ENCODE data around the gene EPS8L3. TPM values are rescaled to one million over a fixed set of nuclear protein-coding genes. Genes with fewer than 3 reads are reported as not detected.

EPS8L3 gene
- total and polyA plus RNA-seq, 9 of the 15 experiments (the other 6 are each of a cell fraction or from before 2014, with no cell fraction given): 0.09 to 0.42 (median 0.14) TPM; not detected in 5

GRCh38 chr1:109794319-109795132 is 30.8 kb upstream of the EPS8L3 start (continued):
- peak; percentile 55 for TF ChIP-seq EGR1 (conservative IDR thresholded peaks at IDR 0.05)
- no peak for TF ChIP-seq TBP (optimal IDR thresholded peaks at IDR 0.05; ENCODE audit: low read depth, low read length)
- TF ChIP-seq AFF4 (CRISPR knock-in tag; IDR thresholded peaks at IDR 0.05): no peak
- TF ChIP-seq GATA2 (CRISPR knock-in tag; IDR thresholded peaks at IDR 0.05): no peak
- no peak for TF ChIP-seq MTA2 (IDR thresholded peaks at IDR 0.05; ENCODE audit: low read depth)
- no peak for TF ChIP-seq ZBTB17 (CRISPR knock-in tag; IDR thresholded peaks at IDR 0.05)
- TF ChIP-seq HMGXB4 (CRISPR knock-in tag; IDR thresholded peaks at IDR 0.05): no peak
- peak; percentile 44; the same call in 1 of the 2 replicates for TF ChIP-seq CREB1 (IDR thresholded peaks at IDR 0.05)
- TF ChIP-seq CREB1 (CRISPR knock-in tag; IDR thresholded peaks at IDR 0.05): no peak; the same call in 1 of the 2 replicates
- no peak for TF ChIP-seq POLR2B (IDR thresholded peaks at IDR 0.05; ENCODE audit: low read depth, partially characterized antibody)
- no peak for TF ChIP-seq DMBX1 (CRISPR knock-in tag; IDR thresholded peaks at IDR 0.05; ENCODE audit: borderline replicate concordance)
- no peak for TF ChIP-seq ZNF277 (CRISPR knock-in tag; IDR thresholded peaks at IDR 0.05; ENCODE audit: borderline replicate concordance)
- no peak for TF ChIP-seq STAT6 (CRISPR knock-in tag; IDR thresholded peaks at IDR 0.05)
- TF ChIP-seq XRCC3 (IDR thresholded peaks at IDR 0.05): no peak
